ENCODE measurements around the gene MRNIP.
A peak's percentile ranks its signal among the peaks of the same experiment; 100 is the strongest.

MRNIP gene

DNA sequence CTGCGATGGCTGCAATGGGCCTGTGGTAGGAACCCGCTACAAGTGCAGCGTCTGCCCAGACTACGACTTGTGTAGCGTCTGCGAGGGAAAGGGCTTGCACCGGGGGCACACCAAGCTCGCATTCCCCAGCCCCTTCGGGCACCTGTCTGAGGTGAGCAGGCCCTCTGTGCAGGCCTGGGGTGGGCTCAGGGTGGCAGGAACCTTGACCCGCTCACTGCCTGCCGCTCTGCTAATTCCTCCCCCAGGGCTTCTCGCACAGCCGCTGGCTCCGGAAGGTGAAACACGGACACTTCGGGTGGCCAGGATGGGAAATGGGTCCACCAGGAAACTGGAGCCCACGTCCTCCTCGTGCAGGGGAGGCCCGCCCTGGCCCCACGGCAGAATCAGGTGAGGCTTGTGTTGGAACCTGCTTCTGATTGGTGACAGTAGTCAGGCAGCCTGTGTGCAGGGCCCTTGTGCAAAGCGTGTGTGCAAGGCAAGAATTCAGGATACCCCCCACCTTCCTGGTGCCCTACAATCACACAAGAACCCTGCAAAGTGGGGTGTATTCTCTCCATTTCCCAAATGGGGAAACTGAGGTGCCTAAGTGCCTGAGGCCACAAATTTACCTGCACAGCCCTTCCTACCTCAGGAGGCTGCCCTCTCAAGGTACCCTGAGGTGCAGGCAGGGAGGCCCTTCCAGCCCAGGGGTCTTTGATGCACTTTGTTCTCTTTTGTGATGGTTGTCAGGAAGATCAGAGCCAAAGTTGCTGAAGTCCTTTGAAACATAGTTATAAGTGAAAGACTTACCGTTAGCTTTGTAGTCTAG is 34.5 kb downstream of the MRNIP start:
- peak in 1 of 2 donors; percentile 64 for DNase-seq
- Histone ChIP-seq H3K27me3 (no peaks in the 10 kb centered on the region), H3K9me3 (no peaks in the 10 kb centered on the region), H3K4me1 (peaks cover 0 to 87% (median 66%) of the 10 kb centered on the region in 4 donors), H3K27ac (peak overlapping the region; percentile 25 to 34), H3K4me3 (peak overlapping the region; percentile 99 to 100), H3K36me3 (peaks cover 67 to 72% (median 71%) of the 10 kb centered on the region in 3 donors)
- TF ChIP-seq, protein P1, sequence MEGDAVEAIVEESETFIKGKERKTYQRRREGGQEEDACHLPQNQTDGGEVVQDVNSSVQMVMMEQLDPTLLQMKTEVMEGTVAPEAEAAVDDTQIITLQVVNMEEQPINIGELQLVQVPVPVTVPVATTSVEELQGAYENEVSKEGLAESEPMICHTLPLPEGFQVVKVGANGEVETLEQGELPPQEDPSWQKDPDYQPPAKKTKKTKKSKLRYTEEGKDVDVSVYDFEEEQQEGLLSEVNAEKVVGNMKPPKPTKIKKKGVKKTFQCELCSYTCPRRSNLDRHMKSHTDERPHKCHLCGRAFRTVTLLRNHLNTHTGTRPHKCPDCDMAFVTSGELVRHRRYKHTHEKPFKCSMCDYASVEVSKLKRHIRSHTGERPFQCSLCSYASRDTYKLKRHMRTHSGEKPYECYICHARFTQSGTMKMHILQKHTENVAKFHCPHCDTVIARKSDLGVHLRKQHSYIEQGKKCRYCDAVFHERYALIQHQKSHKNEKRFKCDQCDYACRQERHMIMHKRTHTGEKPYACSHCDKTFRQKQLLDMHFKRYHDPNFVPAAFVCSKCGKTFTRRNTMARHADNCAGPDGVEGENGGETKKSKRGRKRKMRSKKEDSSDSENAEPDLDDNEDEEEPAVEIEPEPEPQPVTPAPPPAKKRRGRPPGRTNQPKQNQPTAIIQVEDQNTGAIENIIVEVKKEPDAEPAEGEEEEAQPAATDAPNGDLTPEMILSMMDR (IDR thresholded peaks at IDR 0.05): no peak
- intact Hi-C loops (cut with DNase I; ENCODE audit: low total_unique reads): loop anchor here (5.0 kb wide), 1 partner anchor 33 kb away; the partner anchor contains the start of gene MRNIP

DNA sequence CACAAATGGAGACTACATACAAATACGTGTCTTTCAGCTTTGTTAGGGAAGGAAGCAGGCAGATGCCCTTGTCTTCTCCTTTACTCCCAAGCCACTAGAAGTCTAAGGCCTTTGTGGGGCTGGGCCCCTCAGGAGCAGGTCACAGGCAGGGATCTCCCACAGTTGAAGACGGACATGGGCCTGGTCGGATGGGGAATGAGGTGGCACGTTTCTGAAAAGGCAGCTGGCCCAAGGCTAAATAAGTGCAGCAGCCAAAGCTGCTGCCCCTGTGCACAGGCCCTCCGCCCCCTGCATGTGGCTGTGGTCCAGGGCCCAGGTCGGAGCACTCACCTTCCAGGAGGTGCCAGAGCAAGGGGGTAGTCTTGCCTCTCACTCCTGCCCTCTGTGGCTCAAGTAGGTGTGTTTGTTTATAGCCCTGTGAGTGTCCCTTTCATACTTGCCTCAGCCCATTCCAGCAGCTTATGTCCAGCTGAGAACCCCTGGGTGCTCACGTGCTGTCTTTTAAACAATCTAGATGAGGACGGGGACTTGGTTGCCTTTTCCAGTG is 36.1 kb downstream of the MRNIP start:
- no peaks in the 10 kb centered on the region for H3K27me3 ChIP-seq
- H3K36me3 ChIP-seq: peaks cover 53 to 56% (median 55%) of the 10 kb centered on the region in 3 donors
- H3K4me1 ChIP-seq: peaks cover 6 to 85% (median 69%) of the 10 kb centered on the region in 4 donors
- peak in 1 of 2 donors; percentile 55 for DNase-seq
- no peaks in the 10 kb centered on the region for H3K9me3 ChIP-seq
- H3K27ac ChIP-seq: peak overlapping the region; percentile 100
- intact Hi-C loops (cut with DNase I; ENCODE audit: low total_unique reads): loop anchor here (5.0 kb wide), 1 partner anchor 35 kb away; the partner anchor contains the start of gene MRNIP
- H3K4me3 ChIP-seq: peak overlapping the region; percentile 99 to 100
- TF ChIP-seq, protein P1 (IDR thresholded peaks at IDR 0.05): no peak

DNA sequence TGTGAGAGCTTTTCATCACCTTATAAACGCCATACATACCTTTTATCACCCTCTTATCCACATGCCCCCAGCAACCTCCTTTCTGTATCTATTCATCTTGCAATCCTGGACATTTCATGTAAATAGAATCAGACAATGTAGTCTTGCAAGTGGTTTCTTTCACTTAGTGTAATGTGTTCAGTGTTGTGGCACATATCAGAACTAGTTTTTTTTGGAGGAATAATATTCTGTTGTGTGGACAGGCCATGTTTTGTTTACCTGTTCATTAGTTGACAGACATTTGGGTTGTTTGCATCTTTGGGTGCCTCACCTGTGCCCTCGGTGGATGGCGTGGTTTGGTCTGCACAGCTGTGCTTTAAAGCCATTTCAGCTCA is 36.6 kb downstream of the MRNIP start:
- peak overlapping the region; percentile 100 for H3K27ac ChIP-seq
- TF ChIP-seq, protein P1 (IDR thresholded peaks at IDR 0.05): no peak
- H3K4me1 ChIP-seq: peaks cover 7 to 85% (median 70%) of the 10 kb centered on the region in 4 donors
- H3K27me3 ChIP-seq: no peaks in the 10 kb centered on the region
- DNase-seq: no peak
- intact Hi-C loops (cut with DNase I; ENCODE audit: low total_unique reads): loop anchor here (5.0 kb wide), 1 partner anchor 35 kb away; the partner anchor contains the start of gene MRNIP
- no peaks in the 10 kb centered on the region for H3K9me3 ChIP-seq
- peaks cover 48 to 51% (median 50%) of the 10 kb centered on the region in 3 donors for H3K36me3 ChIP-seq
- peak overlapping the region; percentile 99 to 100 for H3K4me3 ChIP-seq

DNA sequence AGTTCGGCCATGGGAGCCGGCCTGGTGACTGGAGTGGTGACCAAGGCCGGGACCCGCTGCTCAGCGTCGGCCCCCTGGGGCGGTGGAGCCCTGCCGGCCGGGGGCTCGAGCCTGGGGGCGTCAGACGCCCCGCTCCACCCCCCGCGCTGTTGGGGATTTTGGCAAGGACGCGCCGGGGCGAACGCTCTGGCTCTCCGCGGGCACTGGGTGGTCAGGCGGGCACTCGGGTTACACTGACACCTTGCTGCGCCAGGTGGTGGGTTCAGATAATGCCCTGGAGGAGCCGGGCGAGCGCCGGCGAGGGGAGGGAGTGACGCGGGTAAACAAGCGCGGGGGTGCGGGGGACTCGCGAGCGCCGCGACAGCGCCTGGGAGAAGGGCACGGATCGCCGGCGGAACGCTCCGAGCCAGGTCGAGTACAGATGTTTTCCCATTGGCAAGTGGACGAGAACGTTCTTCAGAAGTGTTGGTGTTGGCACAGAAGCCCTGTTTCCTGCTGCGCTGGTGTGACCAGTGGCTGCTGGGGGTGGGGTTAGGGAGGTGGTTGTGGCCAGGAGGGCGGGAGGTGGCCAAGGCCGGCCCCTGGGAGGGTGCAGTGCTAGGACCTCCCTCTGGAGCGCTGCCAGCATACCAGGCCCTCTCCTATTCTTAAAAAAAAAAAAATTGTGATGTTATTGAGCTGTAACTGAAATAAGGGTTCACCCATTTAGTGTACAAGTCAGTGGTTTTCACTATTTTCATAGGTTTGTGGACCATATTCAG is 37.1 kb downstream of the MRNIP start:
- H3K4me1 ChIP-seq: peaks cover 13 to 85% (median 73%) of the 10 kb centered on the region in 4 donors
- intact Hi-C loops (cut with DNase I; ENCODE audit: low total_unique reads): loop anchor here (5.0 kb wide), 1 partner anchor 36 kb away; the partner anchor contains the start of gene MRNIP

More for the DNA sequence above, 37.1 kb downstream of the MRNIP start:
- Histone ChIP-seq H3K4me3 (peak overlapping the region; percentile 99 to 100), H3K27ac (peak overlapping the region; percentile 100), H3K27me3 (no peaks in the 10 kb centered on the region), H3K9me3 (no peaks in the 10 kb centered on the region), H3K36me3 (peaks cover 42 to 46% (median 44%) of the 10 kb centered on the region in 3 donors)
- TF ChIP-seq, protein P1 (IDR thresholded peaks at IDR 0.05): no peak
- DNase-seq: peak; percentile 98 to 99
